ENCODE data around the gene LRRC37B. TPM values are rescaled to one million over a fixed set of nuclear protein-coding genes. Genes with fewer than 3 reads are reported as not detected.

LRRC37B gene
- total RNA-seq, 4 donors from 2014 or later, result 7.5 to 15.4 (median 11.4) TPM

DNA sequence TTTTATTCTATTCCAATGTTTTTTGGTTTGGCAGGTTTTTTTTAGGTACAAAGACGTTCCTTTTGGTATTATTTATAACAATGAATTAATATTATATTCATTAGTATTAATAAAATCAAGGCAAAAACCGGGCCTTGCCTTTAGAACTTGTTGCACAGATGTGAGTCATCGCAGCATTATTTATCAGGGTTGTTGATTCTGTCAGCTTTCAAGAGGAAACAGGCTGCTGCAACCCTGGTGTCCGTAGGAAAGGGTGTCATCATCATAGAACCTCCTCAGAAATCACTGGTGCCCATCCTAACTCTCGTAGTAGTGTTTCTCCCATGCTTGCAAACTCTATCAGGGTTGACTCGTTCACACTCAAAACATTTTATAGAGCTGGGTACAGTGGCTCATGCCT is 10.2 kb upstream of the LRRC37B start:
- Histone ChIP-seq H3K9me3 (no peaks in the 10 kb centered on the region), H3K4me1 (no peaks in the 10 kb centered on the region), H3K4me3 (no peak overlapping the region), H3K36me3 (peaks cover 45 to 80% (median 63%) of the 10 kb centered on the region in 4 donors), H3K27ac (replicated peaks in 1 of 4) (no peak overlapping the region), H3K27me3 (no peaks in the 10 kb centered on the region)
- TF ChIP-seq POLR2A (IDR thresholded peaks at IDR 0.05; ENCODE audit: low read depth) (no peak), POLR2AphosphoS5 (IDR thresholded peaks at IDR 0.05) (no peak), EP300 (IDR thresholded peaks at IDR 0.05) (no peak)
- TF ChIP-seq, protein P1, sequence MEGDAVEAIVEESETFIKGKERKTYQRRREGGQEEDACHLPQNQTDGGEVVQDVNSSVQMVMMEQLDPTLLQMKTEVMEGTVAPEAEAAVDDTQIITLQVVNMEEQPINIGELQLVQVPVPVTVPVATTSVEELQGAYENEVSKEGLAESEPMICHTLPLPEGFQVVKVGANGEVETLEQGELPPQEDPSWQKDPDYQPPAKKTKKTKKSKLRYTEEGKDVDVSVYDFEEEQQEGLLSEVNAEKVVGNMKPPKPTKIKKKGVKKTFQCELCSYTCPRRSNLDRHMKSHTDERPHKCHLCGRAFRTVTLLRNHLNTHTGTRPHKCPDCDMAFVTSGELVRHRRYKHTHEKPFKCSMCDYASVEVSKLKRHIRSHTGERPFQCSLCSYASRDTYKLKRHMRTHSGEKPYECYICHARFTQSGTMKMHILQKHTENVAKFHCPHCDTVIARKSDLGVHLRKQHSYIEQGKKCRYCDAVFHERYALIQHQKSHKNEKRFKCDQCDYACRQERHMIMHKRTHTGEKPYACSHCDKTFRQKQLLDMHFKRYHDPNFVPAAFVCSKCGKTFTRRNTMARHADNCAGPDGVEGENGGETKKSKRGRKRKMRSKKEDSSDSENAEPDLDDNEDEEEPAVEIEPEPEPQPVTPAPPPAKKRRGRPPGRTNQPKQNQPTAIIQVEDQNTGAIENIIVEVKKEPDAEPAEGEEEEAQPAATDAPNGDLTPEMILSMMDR (IDR thresholded peaks at IDR 0.05), result no peak
- DNase-seq (ENCODE audit: extremely low spot score), result no peak
- intact Hi-C loops (cut with DNase I), result no loop called here
- 91% methylated on average over 6 of the region's 6 CpGs for WGBS

- TF ChIP-seq POLR2A (IDR thresholded peaks at IDR 0.05; ENCODE audit: low read depth) (no peak), EP300 (IDR thresholded peaks at IDR 0.05) (no peak), POLR2AphosphoS5 (IDR thresholded peaks at IDR 0.05) (no peak)
- TF ChIP-seq, protein P1 (IDR thresholded peaks at IDR 0.05), result no peak
- H3K4me3 ChIP-seq, result peak overlapping the region; percentile 84 to 99 (median 94)
- H3K9me3 ChIP-seq, result no peaks in the 10 kb centered on the region
- H3K36me3 ChIP-seq, result no peaks in the 10 kb centered on the region
- H3K27me3 ChIP-seq, result no peaks in the 10 kb centered on the region
- intact Hi-C loops (cut with DNase I), result loop anchor here (5.0 kb wide), 1 partner anchor 120 kb away; no protein-coding TSS in a partner anchor
- peaks cover 5 to 42% (median 30%) of the 10 kb centered on the region in 4 donors for H3K4me1 ChIP-seq
- DNase-seq (ENCODE audit: extremely low spot score), result no peak
- under 1% methylated on average over 35 of the region's 80 CpGs for WGBS
- peak overlapping the region; percentile 89 to 92 (median 91) for H3K27ac ChIP-seq (replicated peaks in 1 of 4)
Observed at GRCh38 chr17:32007463-32008298, 498 bp downstream of the LRRC37B start.

DNA sequence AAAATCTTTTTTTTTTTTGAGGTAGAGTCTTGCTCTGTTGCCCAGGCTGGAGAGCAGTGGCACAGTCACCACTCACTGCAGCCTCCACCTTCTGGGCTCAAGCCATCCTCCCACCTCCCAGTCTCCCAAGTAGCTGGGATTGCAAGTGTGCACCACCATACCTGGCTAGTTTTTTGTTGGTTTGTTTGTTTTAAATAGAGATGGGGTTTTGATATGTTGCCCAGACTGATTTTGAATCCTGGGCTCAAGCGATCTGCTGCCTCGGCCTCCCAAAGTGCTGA is 2.0 kb downstream of the LRRC37B start:
- intact Hi-C loops (cut with DNase I), result loop anchor here (5.0 kb wide), 1 partner anchor 118 kb away; no protein-coding TSS in a partner anchor
- Histone ChIP-seq H3K9me3 (no peaks in the 10 kb centered on the region), H3K27me3 (no peaks in the 10 kb centered on the region), H3K4me3 (peak overlapping the region; percentile 84 to 99 (median 94)), H3K27ac (replicated peaks in 1 of 4) (no peak overlapping the region), H3K36me3 (no peaks in the 10 kb centered on the region), H3K4me1 (peaks cover 5 to 42% (median 32%) of the 10 kb centered on the region in 4 donors)
- 94% methylated on average over 2 of the region's 2 CpGs for WGBS
- TF ChIP-seq, protein P1 (IDR thresholded peaks at IDR 0.05), result no peak
- TF ChIP-seq POLR2A (IDR thresholded peaks at IDR 0.05; ENCODE audit: low read depth) (no peak), EP300 (IDR thresholded peaks at IDR 0.05) (no peak), POLR2AphosphoS5 (IDR thresholded peaks at IDR 0.05) (no peak)
- no peak for DNase-seq (ENCODE audit: extremely low spot score)

GRCh38 chr17:32010114-32010513 is 2.9 kb downstream of the LRRC37B start:
- no peaks in the 10 kb centered on the region for H3K36me3 ChIP-seq
- peaks cover 5 to 42% (median 32%) of the 10 kb centered on the region in 4 donors for H3K4me1 ChIP-seq
- no peak for TF ChIP-seq EP300 (IDR thresholded peaks at IDR 0.05)
- TF ChIP-seq, protein P1 (IDR thresholded peaks at IDR 0.05), result no peak
- no peak for TF ChIP-seq POLR2AphosphoS5 (IDR thresholded peaks at IDR 0.05)
- TF ChIP-seq POLR2A (IDR thresholded peaks at IDR 0.05; ENCODE audit: low read depth), result no peak
- DNase-seq (ENCODE audit: extremely low spot score), result no peak
- H3K4me3 ChIP-seq, result peak overlapping the region in 1 of 4 donors; percentile 99
- intact Hi-C loops (cut with DNase I), result no loop called here
- H3K9me3 ChIP-seq, result no peaks in the 10 kb centered on the region
- WGBS, result 90% methylated on average over 4 of the region's 4 CpGs
- no peak overlapping the region for H3K27ac ChIP-seq (replicated peaks in 1 of 4)
- H3K27me3 ChIP-seq, result no peaks in the 10 kb centered on the region

All from esophagus muscularis mucosa (tissue), 4 donors.